Esophagus muscularis mucosa (tissue), 4 donors: ENCODE results near the gene KATNAL2. TPM values are rescaled to one million over a fixed set of nuclear protein-coding genes. Genes with fewer than 3 reads are reported as not detected.

Experiments used
- DNase-seq: peaks from one replicate; pipeline ENCODE4 v3.0.0-alpha.2; 2017; ENCODE audit errors: extremely low spot score
- H3K27ac ChIP-seq, 4 donors: fragments of 200-600 bp; sonication (generic); replicated peaks in 1 of 4; 1 replicate in 3 of 4; 2 replicates in 1 of 4; pipeline ENCODE4 v1.5.1; 2016 to 2019; ENCODE audit warnings: mild to moderate bottlenecking in 1 of 4
- H3K27me3 ChIP-seq, 4 donors: fragments of 200-600 bp; sonication (generic); one replicate each; pipeline versions ENCODE4 v1.5.1 to v1.6.0; 2016 to 2019
- H3K36me3 ChIP-seq, 4 donors: fragments of 200-600 bp; sonication (generic); one replicate each; pipeline ENCODE4 v1.5.1; 2016 to 2019
- H3K4me1 ChIP-seq, 4 donors: fragments of 200-600 bp; sonication (generic); one replicate each; pipeline ENCODE4 v1.5.1; 2016 to 2019
- H3K4me3 ChIP-seq, 4 donors: fragments of 200-600 bp; sonication (generic); 1 replicate in 2 of 4; 2 replicates in 2 of 4; pipeline ENCODE4 v1.5.1; 2016 to 2019; ENCODE audit warnings: mild to moderate bottlenecking in 4 of 4, moderate library complexity in 1 of 4
- H3K9me3 ChIP-seq, 4 donors: fragments of 200-600 bp; sonication (generic); 1 replicate in 3 of 4; 2 replicates in 1 of 4; pipeline ENCODE4 v1.5.1; 2016 to 2019
- EP300 ChIP-seq: sonication (generic); formaldehyde crosslinking; IDR thresholded peaks from one replicate; pipeline ENCODE4 v1.6.1; 2017; ENCODE audit warnings: antibody characterized with exemption
- POLR2A ChIP-seq: fragments of 450-650 bp; IDR thresholded peaks from one replicate; pipeline ENCODE4 v1.6.1; 2017; ENCODE audit warnings: antibody characterized with exemption, moderate library complexity, mild to moderate bottlenecking, low read depth
- POLR2AphosphoS5 ChIP-seq, 2 donors: sonication (generic); formaldehyde crosslinking; IDR thresholded peaks; one replicate each; pipeline ENCODE4 v1.6.1; 2017; ENCODE audit warnings: antibody characterized with exemption in 2 of 2
- WGBS: methylation state at CpG from one replicate; pipeline ENCODE4 v1.1.5; 2018; 5-methylcytosine and 5-hydroxymethylcytosine counted together
- intact Hi-C: fragments of 100-400 bp; cut with DNase I; formaldehyde crosslinking; loops from one replicate; pipeline ENCODE4 v1.15.1; 2023
- total RNA-seq, 4 donors: library from RNA; depleted of rRNA; stranded (reverse); fragments of >200 nt; gene quantifications; one replicate each; pipeline versions ENCODE4 v1.1.0 to v1.2.1, GENCODE V29; 2016
- TF ChIP-seq, protein P1 (sequence below), 3 experiments: fragments of 200-600 bp in 2 of 3; fragments of 450-650 bp in 1 of 3; sonication (generic) in 2 of 3; IDR thresholded peaks; one replicate each; pipeline ENCODE4 v1.5.1; 2017 to 2019; ENCODE audit warnings: antibody characterized with exemption in 3 of 3, mild to moderate bottlenecking in 2 of 3, moderate library complexity in 1 of 3

The KATNAL2 gene
- total RNA-seq, 4 donors from 2014 or later: 0.50 to 5.0 (median 4.3) TPM

DNA sequence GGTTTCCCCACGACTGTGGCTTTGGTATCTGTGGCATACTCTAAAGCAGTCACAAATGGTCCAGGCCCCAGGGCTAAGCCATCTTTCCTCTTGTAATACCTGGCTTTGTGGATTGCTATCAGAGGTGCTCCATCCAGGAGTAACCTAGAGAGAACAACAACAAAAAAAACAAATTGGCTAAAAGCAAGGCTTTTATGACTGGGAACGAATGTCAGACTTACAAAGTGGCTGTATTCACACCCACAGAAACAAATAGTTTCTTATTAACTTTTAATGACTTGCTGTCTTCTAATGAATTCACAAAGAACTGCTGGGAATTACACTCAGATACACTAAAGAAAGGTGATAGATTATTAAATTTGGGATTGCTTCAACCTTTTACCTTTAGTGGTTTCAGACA lies 197.8 kb downstream of the KATNAL2 start:
- Histone ChIP-seq H3K27me3 (no peaks in the 10 kb centered on the region), H3K27ac (no peak overlapping the region), H3K4me1 (no peaks in the 10 kb centered on the region), H3K4me3 (no peak overlapping the region), H3K9me3 (no peaks in the 10 kb centered on the region), H3K36me3 (peaks cover 19 to 70% (median 59%) of the 10 kb centered on the region in 4 donors)
- TF ChIP-seq, protein P1, sequence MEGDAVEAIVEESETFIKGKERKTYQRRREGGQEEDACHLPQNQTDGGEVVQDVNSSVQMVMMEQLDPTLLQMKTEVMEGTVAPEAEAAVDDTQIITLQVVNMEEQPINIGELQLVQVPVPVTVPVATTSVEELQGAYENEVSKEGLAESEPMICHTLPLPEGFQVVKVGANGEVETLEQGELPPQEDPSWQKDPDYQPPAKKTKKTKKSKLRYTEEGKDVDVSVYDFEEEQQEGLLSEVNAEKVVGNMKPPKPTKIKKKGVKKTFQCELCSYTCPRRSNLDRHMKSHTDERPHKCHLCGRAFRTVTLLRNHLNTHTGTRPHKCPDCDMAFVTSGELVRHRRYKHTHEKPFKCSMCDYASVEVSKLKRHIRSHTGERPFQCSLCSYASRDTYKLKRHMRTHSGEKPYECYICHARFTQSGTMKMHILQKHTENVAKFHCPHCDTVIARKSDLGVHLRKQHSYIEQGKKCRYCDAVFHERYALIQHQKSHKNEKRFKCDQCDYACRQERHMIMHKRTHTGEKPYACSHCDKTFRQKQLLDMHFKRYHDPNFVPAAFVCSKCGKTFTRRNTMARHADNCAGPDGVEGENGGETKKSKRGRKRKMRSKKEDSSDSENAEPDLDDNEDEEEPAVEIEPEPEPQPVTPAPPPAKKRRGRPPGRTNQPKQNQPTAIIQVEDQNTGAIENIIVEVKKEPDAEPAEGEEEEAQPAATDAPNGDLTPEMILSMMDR (IDR thresholded peaks at IDR 0.05): no peak
- no peak for TF ChIP-seq EP300
- no peak for TF ChIP-seq POLR2A
- 84% methylated on average over 2 of the region's 2 CpGs for WGBS
- intact Hi-C loops: no loop called here
- no peak for DNase-seq

GRCh38 chr18:47118981-47119380 lies 201.6 kb downstream of the KATNAL2 start:
- 100% methylated on average over 2 of the region's 2 CpGs for WGBS
- no peaks in the 10 kb centered on the region for H3K9me3 ChIP-seq
- peaks cover 5 to 46% (median 29%) of the 10 kb centered on the region in 4 donors for H3K36me3 ChIP-seq

DNA sequence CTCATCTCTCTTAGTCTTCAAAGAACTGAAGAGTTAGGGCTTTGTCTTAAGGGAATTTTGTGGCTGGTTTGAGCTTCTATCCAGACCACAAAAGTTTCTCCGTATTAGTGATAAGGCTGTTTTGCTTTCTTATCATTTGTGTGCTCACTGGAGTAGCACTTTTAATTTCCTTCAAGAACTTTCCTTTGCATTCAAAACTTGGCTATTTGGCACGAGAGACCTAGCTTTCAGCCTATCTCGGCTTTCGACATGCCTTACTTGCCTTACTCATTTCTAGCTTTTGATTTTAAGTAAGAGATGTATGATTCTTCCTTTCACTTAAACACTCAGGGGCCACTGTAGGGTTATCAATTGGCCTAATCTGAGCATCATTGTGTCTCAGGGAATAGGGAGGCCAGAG lies 203.0 kb downstream of the KATNAL2 start:
- Histone ChIP-seq H3K4me1 (no peaks in the 10 kb centered on the region), H3K27me3 (no peaks in the 10 kb centered on the region), H3K27ac (no peak overlapping the region), H3K9me3 (no peaks in the 10 kb centered on the region), H3K4me3 (no peak overlapping the region), H3K36me3 (peaks cover 0 to 42% (median 17%) of the 10 kb centered on the region in 4 donors)
- no peak for DNase-seq
- intact Hi-C loops: no loop called here
- 97% methylated on average over 4 of the region's 4 CpGs for WGBS
- no peak for TF ChIP-seq POLR2AphosphoS5 (IDR thresholded peaks at IDR 0.05)
- TF ChIP-seq, protein P1 (IDR thresholded peaks at IDR 0.05): no peak
- TF ChIP-seq EP300: no peak
- no peak for TF ChIP-seq POLR2A

More at GRCh38 chr18:47118981-47119380, 201.6 kb downstream of the KATNAL2 start:
- Histone ChIP-seq H3K27me3 (no peaks in the 10 kb centered on the region), H3K4me1 (no peaks in the 10 kb centered on the region), H3K4me3 (no peak overlapping the region), H3K27ac (no peak overlapping the region)
- intact Hi-C loops: no loop called here
- TF ChIP-seq POLR2A (no peak), EP300 (no peak)
- DNase-seq: no peak

- TF ChIP-seq EP300 (no peak), POLR2A (no peak), POLR2AphosphoS5 (IDR thresholded peaks at IDR 0.05) (no peak)
- TF ChIP-seq, protein P1 (IDR thresholded peaks at IDR 0.05): no peak
- no peaks in the 10 kb centered on the region for H3K27me3 ChIP-seq
- no peaks in the 10 kb centered on the region for H3K9me3 ChIP-seq
- 95% methylated on average over 3 of the region's 3 CpGs for WGBS
- H3K4me1 ChIP-seq: no peaks in the 10 kb centered on the region
- no peak overlapping the region for H3K27ac ChIP-seq
- no peak for DNase-seq
- peaks cover 0 to 41% (median 14%) of the 10 kb centered on the region in 4 donors for H3K36me3 ChIP-seq
- intact Hi-C loops: no loop called here
- no peak overlapping the region for H3K4me3 ChIP-seq
Observed at GRCh38 chr18:47121146-47121545, 203.7 kb downstream of the KATNAL2 start.

DNA sequence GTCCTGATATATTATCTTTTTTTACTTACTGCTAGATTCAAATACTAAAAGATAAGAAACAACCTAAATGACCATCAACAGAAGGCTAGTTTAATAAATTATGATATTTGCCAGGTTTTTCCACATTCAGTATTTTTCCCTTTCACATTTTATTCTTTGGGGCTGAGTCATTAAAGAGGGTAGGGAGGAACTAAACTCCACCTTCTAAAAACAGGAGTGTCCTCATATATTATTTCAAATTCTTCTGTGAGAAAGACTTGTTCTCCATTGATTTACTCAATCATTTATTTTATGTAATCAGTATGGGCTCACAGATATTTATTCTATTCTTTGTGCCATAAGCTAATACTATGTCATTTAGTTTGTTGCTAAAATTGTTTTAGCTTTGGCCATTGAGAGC lies 223.9 kb downstream of the KATNAL2 start:
- intact Hi-C loops: loop anchor here (10.0 kb wide), 1 partner anchor 226 kb away; the partner anchor contains the start of genes KATNAL2 and PIAS2
- TF ChIP-seq EP300 (no peak), POLR2AphosphoS5 (IDR thresholded peaks at IDR 0.05) (no peak)

GRCh38 chr18:47143153-47143552 lies 225.8 kb downstream of the KATNAL2 start:
- WGBS: 94% methylated on average over 5 of the region's 5 CpGs
- Histone ChIP-seq H3K27me3 (no peaks in the 10 kb centered on the region), H3K9me3 (no peaks in the 10 kb centered on the region), H3K4me1 (peaks cover 0 to 13% (median 11%) of the 10 kb centered on the region in 4 donors), H3K27ac (no peak overlapping the region), H3K4me3 (no peak overlapping the region), H3K36me3 (no peaks in the 10 kb centered on the region)
- no peak for DNase-seq
- TF ChIP-seq POLR2AphosphoS5 (IDR thresholded peaks at IDR 0.05) (no peak), EP300 (no peak)
- intact Hi-C loops: loop anchor here (10.0 kb wide), 1 partner anchor 228 kb away; the partner anchor contains the start of genes KATNAL2 and PIAS2

More for the DNA sequence above, 223.9 kb downstream of the KATNAL2 start:
- Histone ChIP-seq H3K27me3 (no peaks in the 10 kb centered on the region), H3K27ac (no peak overlapping the region), H3K4me3 (no peak overlapping the region), H3K9me3 (no peaks in the 10 kb centered on the region), H3K36me3 (peaks cover 1 to 8% (median 5%) of the 10 kb centered on the region in 4 donors), H3K4me1 (peaks cover 0 to 11% (median 0%) of the 10 kb centered on the region in 4 donors)
- no peak for DNase-seq
